Endothelial cell (in vitro differentiated cells): ENCODE data around the gene ILF3. TPM values are rescaled to one million over a fixed set of nuclear protein-coding genes. Genes with fewer than 3 reads are reported as not detected.

ENCODE experiments used
- DNase-seq: peaks from one replicate; pipeline ENCODE4 v3.0.0; 2021; ENCODE audit warnings: low spot score
- H3K27ac Mint-ChIP-seq: one replicate; pipeline ENCODE4 v1.8.0; 2021; ENCODE audit warnings: mixed read lengths, inconsistent platforms; ENCODE audit not compliant: unreplicated experiment
- H3K27me3 Mint-ChIP-seq: one replicate; pipeline ENCODE4 v1.8.0; 2021; ENCODE audit warnings: mild to moderate bottlenecking, moderate library complexity, mixed read lengths, inconsistent platforms; ENCODE audit not compliant: unreplicated experiment
- H3K36me3 Mint-ChIP-seq: one replicate; pipeline ENCODE4 v1.8.0; 2021; ENCODE audit warnings: mild to moderate bottlenecking, low read depth, mixed read lengths, inconsistent platforms; ENCODE audit not compliant: unreplicated experiment
- H3K4me1 Mint-ChIP-seq: one replicate; pipeline ENCODE4 v1.8.0; 2021; ENCODE audit warnings: mild to moderate bottlenecking, mixed read lengths, inconsistent platforms; ENCODE audit not compliant: unreplicated experiment
- H3K4me3 Mint-ChIP-seq: one replicate; pipeline ENCODE4 v1.8.0; 2021; ENCODE audit warnings: mild to moderate bottlenecking, mixed read lengths, inconsistent platforms; ENCODE audit not compliant: unreplicated experiment
- H3K9me3 Mint-ChIP-seq: one replicate; pipeline ENCODE4 v1.8.0; 2021; ENCODE audit warnings: mixed read lengths, inconsistent platforms; ENCODE audit not compliant: unreplicated experiment
- total RNA-seq: library from RNA; stranded (reverse); fragmentation: NEBNext Ultra II Directional; extraction: Animal tissue kit (Norgen Biotek cat#: 25700); gene quantifications from one replicate; pipeline ENCODE4 v1.2.1, GENCODE V29; 2021; ENCODE audit not compliant: unreplicated experiment
- TF ChIP-seq, protein P1 (sequence below): fragments of 200-600 bp; sonication (generic); IDR thresholded peaks from one replicate; pipeline ENCODE4 v1.5.0; 2021; ENCODE audit warnings: antibody characterized with exemption; ENCODE audit not compliant: unreplicated experiment

Gene ILF3
- total RNA-seq, 1 donor from 2014 or later, result 330 TPM

DNA sequence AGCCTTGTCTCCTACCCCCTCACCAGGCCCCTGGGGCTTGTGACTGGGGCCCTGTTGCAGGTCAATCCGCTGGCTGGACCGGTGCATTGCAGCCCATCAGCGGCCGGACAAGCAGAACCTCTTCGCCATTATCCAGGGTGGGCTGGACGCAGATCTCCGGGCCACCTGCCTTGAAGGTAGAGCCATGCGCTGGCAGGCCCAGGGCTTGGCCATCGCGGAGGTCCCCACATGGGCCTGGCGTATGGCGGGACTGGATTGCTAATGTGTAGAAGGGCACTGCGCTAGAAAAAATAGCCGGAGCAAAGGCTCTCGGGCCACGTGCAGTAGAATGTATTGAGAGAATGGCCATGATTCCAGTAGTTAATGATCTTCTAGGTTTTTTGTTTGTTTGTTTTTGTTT lies 53.3 kb downstream of the ILF3 start:
- Mint-ChIP-seq H3K36me3 (no peaks in the 10 kb centered on the region), H3K4me3 (no peak overlapping the region), H3K27me3 (peaks cover 1% of the 10 kb centered on the region), H3K9me3 (no peaks in the 10 kb centered on the region), H3K4me1 (no peaks in the 10 kb centered on the region), H3K27ac (no peak overlapping the region)
- TF ChIP-seq, protein P1, sequence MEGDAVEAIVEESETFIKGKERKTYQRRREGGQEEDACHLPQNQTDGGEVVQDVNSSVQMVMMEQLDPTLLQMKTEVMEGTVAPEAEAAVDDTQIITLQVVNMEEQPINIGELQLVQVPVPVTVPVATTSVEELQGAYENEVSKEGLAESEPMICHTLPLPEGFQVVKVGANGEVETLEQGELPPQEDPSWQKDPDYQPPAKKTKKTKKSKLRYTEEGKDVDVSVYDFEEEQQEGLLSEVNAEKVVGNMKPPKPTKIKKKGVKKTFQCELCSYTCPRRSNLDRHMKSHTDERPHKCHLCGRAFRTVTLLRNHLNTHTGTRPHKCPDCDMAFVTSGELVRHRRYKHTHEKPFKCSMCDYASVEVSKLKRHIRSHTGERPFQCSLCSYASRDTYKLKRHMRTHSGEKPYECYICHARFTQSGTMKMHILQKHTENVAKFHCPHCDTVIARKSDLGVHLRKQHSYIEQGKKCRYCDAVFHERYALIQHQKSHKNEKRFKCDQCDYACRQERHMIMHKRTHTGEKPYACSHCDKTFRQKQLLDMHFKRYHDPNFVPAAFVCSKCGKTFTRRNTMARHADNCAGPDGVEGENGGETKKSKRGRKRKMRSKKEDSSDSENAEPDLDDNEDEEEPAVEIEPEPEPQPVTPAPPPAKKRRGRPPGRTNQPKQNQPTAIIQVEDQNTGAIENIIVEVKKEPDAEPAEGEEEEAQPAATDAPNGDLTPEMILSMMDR, result no peak
- DNase-seq, result no peak

DNA sequence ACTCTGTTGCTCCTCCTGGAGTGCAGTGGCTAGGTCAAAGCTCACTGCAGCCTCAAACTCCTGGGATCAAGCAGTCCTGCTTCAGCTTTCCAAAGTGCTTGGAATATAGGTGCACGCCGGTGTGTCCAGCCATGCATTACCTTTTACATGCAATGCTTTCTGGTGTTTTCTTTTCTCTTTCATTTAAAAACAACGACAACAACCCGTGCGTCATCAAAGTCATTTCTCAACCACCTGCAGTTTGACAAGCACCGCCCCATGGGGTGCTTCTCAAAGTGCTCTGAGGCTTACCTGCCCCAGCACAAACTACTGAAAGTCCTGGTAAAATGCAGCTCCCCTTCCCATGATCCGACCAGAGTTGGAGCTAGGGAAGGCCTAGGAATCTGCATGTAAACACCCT lies 54.1 kb downstream of the ILF3 start:
- Mint-ChIP-seq H3K4me3 (no peak overlapping the region), H3K36me3 (no peaks in the 10 kb centered on the region), H3K27me3 (peaks cover 2% of the 10 kb centered on the region), H3K4me1 (no peaks in the 10 kb centered on the region), H3K9me3 (no peaks in the 10 kb centered on the region), H3K27ac (no peak overlapping the region)
- DNase-seq, result no peak
- TF ChIP-seq, protein P1, result no peak

DNA sequence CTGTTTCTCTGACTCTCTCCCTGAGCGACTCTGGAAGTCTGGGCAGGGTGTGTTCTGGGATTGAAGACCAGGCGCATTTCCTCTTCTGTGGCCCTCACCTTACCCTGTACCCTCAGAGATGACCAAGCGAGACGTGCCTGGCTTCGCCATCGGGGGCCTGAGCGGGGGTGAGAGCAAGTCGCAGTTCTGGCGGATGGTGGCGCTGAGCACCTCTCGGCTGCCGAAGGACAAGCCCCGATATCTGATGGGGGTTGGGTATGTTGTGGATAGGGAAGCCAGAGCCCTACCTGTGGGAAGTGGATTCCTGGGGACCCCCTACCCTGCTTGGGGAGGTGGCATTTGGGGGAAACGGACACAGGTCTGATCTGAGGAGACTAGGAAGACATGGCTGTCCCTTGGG lies 57.9 kb downstream of the ILF3 start:
- TF ChIP-seq, protein P1, result no peak
- Mint-ChIP-seq H3K36me3 (peaks cover 4% of the 10 kb centered on the region), H3K9me3 (no peaks in the 10 kb centered on the region), H3K4me1 (no peaks in the 10 kb centered on the region), H3K27ac (no peak overlapping the region), H3K4me3 (no peak overlapping the region), H3K27me3 (peaks cover 6% of the 10 kb centered on the region)
- no peak for DNase-seq

DNA sequence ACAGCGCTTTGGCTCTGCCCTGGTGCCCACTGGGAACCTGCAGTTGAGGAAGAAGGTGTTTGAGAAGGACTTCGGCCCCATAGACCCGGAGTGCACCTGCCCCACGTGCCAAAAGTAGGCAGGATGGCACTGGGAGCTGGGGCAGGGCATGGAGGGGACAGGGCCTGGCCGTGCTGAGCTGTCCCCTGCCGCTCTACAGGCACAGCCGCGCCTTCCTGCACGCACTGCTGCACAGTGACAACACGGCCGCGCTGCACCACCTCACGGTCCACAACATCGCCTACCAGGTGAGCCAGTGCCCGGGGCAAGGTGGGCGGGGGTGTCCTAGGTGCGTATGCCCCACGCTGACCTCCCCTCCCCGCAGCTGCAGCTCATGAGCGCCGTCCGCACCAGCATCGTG lies 58.6 kb downstream of the ILF3 start:
- no peaks in the 10 kb centered on the region for H3K4me1 Mint-ChIP-seq
- H3K4me3 Mint-ChIP-seq, result no peak overlapping the region
- DNase-seq, result no peak
- TF ChIP-seq, protein P1, result no peak
- peaks cover 4% of the 10 kb centered on the region for H3K27me3 Mint-ChIP-seq
- no peaks in the 10 kb centered on the region for H3K9me3 Mint-ChIP-seq
- no peak overlapping the region for H3K27ac Mint-ChIP-seq
- H3K36me3 Mint-ChIP-seq, result peaks cover 4% of the 10 kb centered on the region

DNA sequence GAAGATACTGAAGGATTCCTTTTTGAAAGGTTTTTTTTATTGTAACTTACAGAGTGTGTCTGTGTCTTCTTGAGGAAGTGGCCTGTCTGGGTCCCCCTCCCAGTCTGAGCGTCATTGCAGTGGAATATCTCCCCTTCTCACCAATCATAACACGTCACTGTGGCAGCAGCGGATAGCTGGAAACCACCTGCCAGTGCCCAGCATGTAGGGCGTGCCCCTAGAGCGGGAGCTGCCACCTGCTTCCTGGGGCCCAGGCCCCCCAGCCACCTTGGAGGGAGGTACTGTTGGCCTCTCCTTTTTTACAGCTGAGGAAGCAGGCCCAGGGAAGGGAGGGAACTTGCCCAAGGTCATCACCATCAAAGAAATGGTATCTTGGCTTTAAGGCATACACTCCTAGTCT lies 59.2 kb downstream of the ILF3 start:
- Mint-ChIP-seq H3K27me3 (peaks cover 4% of the 10 kb centered on the region), H3K36me3 (peaks cover 4% of the 10 kb centered on the region), H3K4me3 (no peak overlapping the region), H3K27ac (no peak overlapping the region), H3K4me1 (no peaks in the 10 kb centered on the region), H3K9me3 (no peaks in the 10 kb centered on the region)
- TF ChIP-seq, protein P1, result no peak
- no peak for DNase-seq
